ENCODE results near the gene SUCLG2. TPM values are rescaled to one million over a fixed set of nuclear protein-coding genes. Genes with fewer than 3 reads are reported as not detected.

The SUCLG2 gene
- total and polyA plus RNA-seq, 2 of the 4 experiments (the other 2 are of a cell fraction) = 26.8 to 34.6 TPM

GRCh38 chr3:67481126-67481525 is 173.3 kb downstream of the SUCLG2 start:
- no peaks in the 10 kb centered on the region for H3K27me3 ChIP-seq (ENCODE audit: control insufficient read depth, insufficient read depth, low read length)
- CTCF ChIA-PET = no interaction called here
- H4K91ac ChIP-seq (ENCODE audit: insufficient read depth, low read depth, low read length) = no peak overlapping the region
- H2AFZ ChIP-seq (replicated peaks; ENCODE audit: low read length, poor library complexity) = no peak overlapping the region
- no peak overlapping the region for H4K8ac ChIP-seq (ENCODE audit: low read depth in 2 of 2, low read length in 2 of 2)
- whole genome bisulfite sequencing, 2 experiments (ENCODE audit: extremely low coverage in 2 of 2, insufficient read length in 1 of 2) = 90% methylated on average over 2 of the region's 4 CpGs; no CpG with 5 or more reads in 1 of the 2 experiments
- H3K18ac ChIP-seq (ENCODE audit: low read depth, low read length) = no peak overlapping the region
- dilution Hi-C loops (cut with HindIII; ENCODE audit: low sequenced_read_pairs, unreplicated experiment) = no loop called here
- no peaks in the 10 kb centered on the region for H3K9me3 ChIP-seq (ENCODE audit: control insufficient read depth, insufficient read depth, low read length)
- no peak overlapping the region for H3K27ac ChIP-seq (ENCODE audit: insufficient read depth, low read length)
- H2BK20ac ChIP-seq (ENCODE audit: low read depth, low read length) = no peak overlapping the region
- intact Hi-C loops (cut with micrococcal nuclease) = no loop called here
- POLR2A ChIA-PET (ENCODE audit: unreplicated experiment) = no interaction called here
- H3K56ac ChIP-seq (ENCODE audit: extremely low read depth, insufficient read depth, low read length) = no peak overlapping the region
- no peak overlapping the region for H3K14ac ChIP-seq (replicated peaks; ENCODE audit: low read depth, low read length)
- no peaks in the 10 kb centered on the region for H3K9me1 ChIP-seq (ENCODE audit: insufficient read depth, low read length)
- no peak overlapping the region for H4K5ac ChIP-seq (ENCODE audit: low read depth, low read length)
- H2BK5ac ChIP-seq (ENCODE audit: low read depth, low read length, poor library complexity, severe bottlenecking) = no peak overlapping the region
- no peak overlapping the region for H2BK15ac ChIP-seq (ENCODE audit: low read depth, low read length)
- no peak overlapping the region for H2AK5ac ChIP-seq (ENCODE audit: low read depth, low read length)
- ATAC-seq (ENCODE audit: low read depth) = no peak
- no peak overlapping the region for H3K9ac ChIP-seq (ENCODE audit: low read depth, low read length)
- H3K4ac ChIP-seq (ENCODE audit: low read depth, low read length) = no peak overlapping the region
- H2AK9ac ChIP-seq (replicated peaks; ENCODE audit: low read depth, low read length, poor library complexity) = no peak overlapping the region
- DNase-seq = no peak
- H3K79me1 ChIP-seq (ENCODE audit: low read depth in 1 of 2, low read length in 2 of 2) = peaks cover 0 to 7% of the 10 kb centered on the region in 2 experiments; a peak in 1 of 4 replicates
- in situ Hi-C loops (cut with MboI; ENCODE audit: low sequenced_read_pairs) = no loop called here
- H2BK120ac ChIP-seq (ENCODE audit: low read depth, low read length) = no peak overlapping the region
- TF ChIP-seq, protein P1, sequence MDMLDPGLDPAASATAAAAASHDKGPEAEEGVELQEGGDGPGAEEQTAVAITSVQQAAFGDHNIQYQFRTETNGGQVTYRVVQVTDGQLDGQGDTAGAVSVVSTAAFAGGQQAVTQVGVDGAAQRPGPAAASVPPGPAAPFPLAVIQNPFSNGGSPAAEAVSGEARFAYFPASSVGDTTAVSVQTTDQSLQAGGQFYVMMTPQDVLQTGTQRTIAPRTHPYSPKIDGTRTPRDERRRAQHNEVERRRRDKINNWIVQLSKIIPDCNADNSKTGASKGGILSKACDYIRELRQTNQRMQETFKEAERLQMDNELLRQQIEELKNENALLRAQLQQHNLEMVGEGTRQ (IDR thresholded peaks at IDR 0.05; ENCODE audit: low read depth, low read length) = no peak
- TF ChIP-seq POLR2A (IDR thresholded peaks at IDR 0.05; ENCODE audit: low read depth, low read length) (no peak), RAD21 (IDR thresholded peaks at IDR 0.05; ENCODE audit: low read length) (no peak), MAZ (IDR thresholded peaks at IDR 0.05; ENCODE audit: borderline replicate concordance, low read depth, low read length) (no peak), SMC3 (IDR thresholded peaks at IDR 0.05; ENCODE audit: low read depth, low read length) (no peak), FOS (IDR thresholded peaks at IDR 0.05; ENCODE audit: low read depth, low read length) (no peak), MXI1 (IDR thresholded peaks at IDR 0.05; ENCODE audit: borderline replicate concordance, low read depth, low read length) (no peak), NFE2L2 (IDR thresholded peaks at IDR 0.05; ENCODE audit: low read depth, low read length) (no peak), RCOR1 (IDR thresholded peaks at IDR 0.05; ENCODE audit: insufficient replicate concordance, low read length) (no peak)
- TF ChIP-seq, protein P2, sequence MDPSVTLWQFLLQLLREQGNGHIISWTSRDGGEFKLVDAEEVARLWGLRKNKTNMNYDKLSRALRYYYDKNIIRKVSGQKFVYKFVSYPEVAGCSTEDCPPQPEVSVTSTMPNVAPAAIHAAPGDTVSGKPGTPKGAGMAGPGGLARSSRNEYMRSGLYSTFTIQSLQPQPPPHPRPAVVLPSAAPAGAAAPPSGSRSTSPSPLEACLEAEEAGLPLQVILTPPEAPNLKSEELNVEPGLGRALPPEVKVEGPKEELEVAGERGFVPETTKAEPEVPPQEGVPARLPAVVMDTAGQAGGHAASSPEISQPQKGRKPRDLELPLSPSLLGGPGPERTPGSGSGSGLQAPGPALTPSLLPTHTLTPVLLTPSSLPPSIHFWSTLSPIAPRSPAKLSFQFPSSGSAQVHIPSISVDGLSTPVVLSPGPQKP (IDR thresholded peaks at IDR 0.05; ENCODE audit: borderline replicate concordance, low read depth, low read length) = no peak
- H3K23ac ChIP-seq (ENCODE audit: low read depth, low read length) = no peak overlapping the region
- H3K4me3 ChIP-seq (ENCODE audit: insufficient read depth, low read depth, low read length) = no peak overlapping the region
- BruUV-seq (replicated peaks) = no TSS peak
- H3K4me1 ChIP-seq (ENCODE audit: control insufficient read depth, insufficient read depth, low read length) = no peaks in the 10 kb centered on the region
- H3K4me2 ChIP-seq (ENCODE audit: low read depth, low read length) = no peak overlapping the region
- H4K20me1 ChIP-seq (ENCODE audit: insufficient read depth, low read length) = no peaks in the 10 kb centered on the region
- no peaks in the 10 kb centered on the region for H3K36me3 ChIP-seq (ENCODE audit: control insufficient read depth, insufficient read depth, low read length)

Measured in IMR-90 (cell line).